WTC11 (cell line): ENCODE measurements around the gene KHDRBS1. TPM values are rescaled to one million over a fixed set of nuclear protein-coding genes. Genes with fewer than 3 reads are reported as not detected.

Source experiments
- ATAC-seq: fragments of 200-7000 bp; cut with Tn5 transposase; 2 replicates; pipeline ENCODE4 v1.10.0; 2021; ENCODE audit warnings: mild to moderate bottlenecking, moderate library complexity
- CTCF ChIA-PET: fragments of 300-600 bp; sonication (Branson Sonifier 250); formaldehyde crosslinking; loops from one replicate; lab custom pipeline; 2021; ENCODE audit warnings: antibody characterized with exemption; lab: Charles Lee
- POLR2A ChIA-PET: fragments of 350-600 bp; sonication (Branson Sonifier 250); formaldehyde crosslinking; loops from one replicate; lab custom pipeline; 2021; ENCODE audit warnings: antibody characterized with exemption; lab: Charles Lee
- DNase-seq: peaks from one replicate; pipeline ENCODE4 v3.0.0; 2021; ENCODE audit warnings: low spot score
- H3K27ac Mint-ChIP-seq: 2 replicates; pipeline ENCODE4 v1.8.0; 2021; ENCODE audit warnings: mixed read lengths
- H3K27me3 Mint-ChIP-seq: 2 replicates; pipeline ENCODE4 v1.8.0; 2021; ENCODE audit warnings: low read depth, mild to moderate bottlenecking, moderate library complexity, mixed read lengths
- H3K36me3 Mint-ChIP-seq: 2 replicates; pipeline ENCODE4 v1.8.0; 2021; ENCODE audit warnings: mixed read lengths
- H3K4me1 Mint-ChIP-seq: 2 replicates; pipeline ENCODE4 v1.8.0; 2022; ENCODE audit warnings: mixed read lengths
- H3K4me3 Mint-ChIP-seq: 2 replicates; pipeline ENCODE4 v1.8.0; 2021; ENCODE audit warnings: mild to moderate bottlenecking, moderate library complexity, mixed read lengths
- H3K9me3 Mint-ChIP-seq: 2 replicates; pipeline ENCODE4 v1.8.0; 2021; ENCODE audit warnings: mixed read lengths
- AR ChIP-seq: fragments of 250-450 bp; sonication (Bioruptor Pico); IDR thresholded peaks from 2 replicates; pipeline ENCODE4 v1.9.0; 2021; ENCODE audit warnings: mild to moderate bottlenecking
- CTCF ChIP-seq: fragments of 200-600 bp; IDR thresholded peaks from 2 replicates; pipeline ENCODE4 v1.8.0; 2022; ENCODE audit warnings: antibody characterized with exemption
- ELF4 ChIP-seq: sonication (generic); formaldehyde crosslinking; IDR thresholded peaks from 2 replicates; pipeline ENCODE4 v1.8.1; 2022; ENCODE audit warnings: low read depth, mild to moderate bottlenecking, moderate library complexity, missing genetic modification reagents
- ETV6 ChIP-seq: sonication (generic); formaldehyde crosslinking; IDR thresholded peaks from 2 replicates; pipeline ENCODE4 v1.8.1; 2022; ENCODE audit warnings: mild to moderate bottlenecking, missing genetic modification reagents
- GTF2I ChIP-seq: fragments of 250-450 bp; sonication (Bioruptor Pico); conservative IDR thresholded peaks from 2 replicates; pipeline ENCODE4 v1.4.0; 2021; ENCODE audit warnings: mild to moderate bottlenecking
- IRF1 ChIP-seq: sonication (generic); formaldehyde crosslinking; IDR thresholded peaks from 2 replicates; pipeline ENCODE4 v1.8.0; 2023; ENCODE audit warnings: missing genetic modification reagents
- IRF2 ChIP-seq: sonication (generic); formaldehyde crosslinking; IDR thresholded peaks from 2 replicates; pipeline ENCODE4 v1.8.0; 2022; ENCODE audit warnings: low read depth, missing genetic modification reagents, borderline replicate concordance
- KAT7 ChIP-seq: sonication (generic); formaldehyde crosslinking; IDR thresholded peaks from 2 replicates; pipeline ENCODE4 v1.8.1; 2023; ENCODE audit warnings: missing genetic modification reagents, mild to moderate bottlenecking, borderline replicate concordance
- NFE2L1 ChIP-seq: sonication (generic); formaldehyde crosslinking; IDR thresholded peaks from 2 replicates; pipeline ENCODE4 v1.8.1; 2023; ENCODE audit warnings: missing genetic modification reagents
- NFYB ChIP-seq: sonication (generic); formaldehyde crosslinking; conservative IDR thresholded peaks from 2 replicates; pipeline ENCODE4 v1.8.0; 2022; ENCODE audit warnings: low read depth, missing genetic modification reagents
- NR1H2 ChIP-seq: sonication (generic); formaldehyde crosslinking; IDR thresholded peaks from 2 replicates; pipeline ENCODE4 v1.9.0; 2021; ENCODE audit warnings: mild to moderate bottlenecking, moderate library complexity, missing genetic modification reagents
- NR2C2 ChIP-seq: sonication (generic); formaldehyde crosslinking; IDR thresholded peaks from 2 replicates; pipeline ENCODE4 v1.8.0; 2022; ENCODE audit warnings: mild to moderate bottlenecking, missing genetic modification reagents
- NR3C1 ChIP-seq: sonication (generic); formaldehyde crosslinking; conservative IDR thresholded peaks from 2 replicates; pipeline ENCODE4 v1.8.1; 2023; ENCODE audit warnings: low read depth, mild to moderate bottlenecking, missing genetic modification reagents
- PRRX2 ChIP-seq: fragments of 250-450 bp; sonication (Bioruptor Pico); IDR thresholded peaks from 2 replicates; pipeline ENCODE4 v1.8.0; 2021; ENCODE audit warnings: mild to moderate bottlenecking
- RORB ChIP-seq: fragments of 250-450 bp; sonication (Bioruptor Pico); IDR thresholded peaks from 2 replicates; pipeline ENCODE4 v1.9.0; 2021; ENCODE audit warnings: mild to moderate bottlenecking
- SMAD4 ChIP-seq: sonication (generic); formaldehyde crosslinking; IDR thresholded peaks from 2 replicates; pipeline ENCODE4 v1.8.0; 2022; ENCODE audit warnings: mild to moderate bottlenecking, missing genetic modification reagents
- TEAD1 ChIP-seq: sonication (generic); formaldehyde crosslinking; IDR thresholded peaks from 2 replicates; pipeline ENCODE4 v1.8.0; 2022; ENCODE audit warnings: mild to moderate bottlenecking, missing genetic modification reagents
- ZNF121 ChIP-seq: sonication (generic); formaldehyde crosslinking; IDR thresholded peaks from 2 replicates; pipeline ENCODE4 v1.8.0; 2023; ENCODE audit warnings: missing genetic modification reagents
- ZNF281 ChIP-seq: sonication (generic); formaldehyde crosslinking; IDR thresholded peaks from 2 replicates; pipeline ENCODE4 v1.8.0; 2023; ENCODE audit warnings: mild to moderate bottlenecking, missing genetic modification reagents
- ZNF396 ChIP-seq: fragments of 250-450 bp; sonication (Bioruptor Pico); IDR thresholded peaks from 2 replicates; pipeline ENCODE4 v1.8.0; 2021; ENCODE audit warnings: mild to moderate bottlenecking, moderate library complexity, borderline replicate concordance
- ZNF512 ChIP-seq: sonication (generic); formaldehyde crosslinking; IDR thresholded peaks from 2 replicates; pipeline ENCODE4 v1.8.1; 2022; ENCODE audit warnings: missing genetic modification reagents, borderline replicate concordance
- ZSCAN18 ChIP-seq: fragments of 250-450 bp; sonication (Bioruptor Pico); IDR thresholded peaks from 2 replicates; pipeline ENCODE4 v2.1.2; 2022; ENCODE audit warnings: mild to moderate bottlenecking, moderate library complexity
- total RNA-seq: library from RNA; stranded (reverse); gene quantifications from 3 replicates; pipeline ENCODE4 v1.2.3, GENCODE V29; 2021

KHDRBS1 gene
- total RNA-seq, 1 experiment from 2014 or later = 264 TPM

GRCh38 chr1:31976401-31976800 lies 37.3 kb upstream of the KHDRBS1 start (continued):
- TF ChIP-seq TEAD1 (CRISPR knock-in tag) (no peak), NR1H2 (CRISPR knock-in tag) (no peak), NR2C2 (no peak), GTF2I (CRISPR knock-in tag) (no peak), CTCF (no peak), ZNF512 (CRISPR knock-in tag) (no peak)

GRCh38 chr1:31977385-31978131 lies 36.1 kb upstream of the KHDRBS1 start:
- Mint-ChIP-seq H3K9me3 (no peaks in the 10 kb centered on the region), H3K27me3 (no peaks in the 10 kb centered on the region), H3K4me3 (no peak overlapping the region), H3K4me1 (peaks cover 16% of the 10 kb centered on the region), H3K27ac (peak overlapping the region; percentile 90), H3K36me3 (no peaks in the 10 kb centered on the region)
- ATAC-seq = peak; percentile 98
- POLR2A ChIA-PET = interaction anchor here (0.6 to 0.9 kb wide), 2 partner anchors 8 to 84 kb away, joined by 4 to 6 read pairs; no protein-coding TSS in a partner anchor
- peak; percentile 67 for DNase-seq
- CTCF ChIA-PET = interaction anchor here (0.6 to 2.6 kb wide), 36 partner anchors 8 to 271 kb away, joined by 3 to 43 read pairs (median 3); partner anchors contain the start of genes KHDRBS1, SPOCD1 and TMEM39B
- TF ChIP-seq ELF4 (CRISPR knock-in tag) = no peak
- TF ChIP-seq ZNF396 (CRISPR knock-in tag) = no peak
- no peak for TF ChIP-seq NFE2L1 (CRISPR knock-in tag)
- TF ChIP-seq SMAD4 = no peak
- no peak for TF ChIP-seq KAT7 (CRISPR knock-in tag)
- no peak for TF ChIP-seq NFYB (CRISPR knock-in tag)
- no peak for TF ChIP-seq ZSCAN18 (CRISPR knock-in tag)
- no peak for TF ChIP-seq ZNF281 (CRISPR knock-in tag)
- TF ChIP-seq IRF1 (CRISPR knock-in tag) = no peak
- TF ChIP-seq NR3C1 = no peak
- no peak for TF ChIP-seq PRRX2 (CRISPR knock-in tag)
- no peak for TF ChIP-seq AR (CRISPR knock-in tag)
- TF ChIP-seq ZNF121 (CRISPR knock-in tag) = peak; percentile 67; the same call in 1 of the 2 replicates
- TF ChIP-seq CTCF = peak; percentile 21; the same call in 1 of the 2 replicates
- no peak for TF ChIP-seq RORB (CRISPR knock-in tag)
- peak; percentile 46; the same call in 1 of the 2 replicates for TF ChIP-seq ETV6 (CRISPR knock-in tag)
- TF ChIP-seq IRF2 (CRISPR knock-in tag) = no peak
- TF ChIP-seq TEAD1 (CRISPR knock-in tag) = no peak
